Astrocyte (in vitro differentiated cells and primary cell): ENCODE measurements around the gene UQCRQ. TPM values are rescaled to one million over a fixed set of nuclear protein-coding genes. Genes with fewer than 3 reads are reported as not detected.

ENCODE experiments used
- DNase-seq: peaks from one replicate; pipeline ENCODE4 v3.0.0-alpha.2; 2010; ENCODE audit warnings: low read depth
- FAIRE-seq: peaks from 2 replicates; lab custom pipeline; 2011; peaks lifted over from hg19 to GRCh38; lab: Jason Lieb, UNC
- H2AFZ ChIP-seq: 2 replicates; pipeline ENCODE4 v1.6.0; 2012; ENCODE audit warnings: low read depth, low read length, inconsistent platforms
- H3K27ac ChIP-seq: 2 replicates; pipeline ENCODE4 v1.5.1; 2011; ENCODE audit warnings: low read depth, low read length, inconsistent platforms
- H3K27me3 ChIP-seq: 2 replicates; pipeline ENCODE4 v1.6.0; 2011; ENCODE audit warnings: low read length, inconsistent platforms; ENCODE audit not compliant: insufficient read depth
- H3K36me3 ChIP-seq: 2 replicates; pipeline ENCODE4 v1.5.1; 2011; ENCODE audit warnings: low read length, inconsistent platforms; ENCODE audit not compliant: insufficient read depth
- H3K4me1 ChIP-seq: 2 replicates; pipeline ENCODE4 v1.5.1; 2011; ENCODE audit warnings: low read length, inconsistent platforms; ENCODE audit not compliant: insufficient read depth
- H3K4me2 ChIP-seq: 2 replicates; pipeline ENCODE4 v1.6.0; 2012; ENCODE audit warnings: low read length, inconsistent platforms
- H3K4me3 ChIP-seq: 2 replicates; pipeline ENCODE4 v1.5.1; 2011; ENCODE audit warnings: low read depth, mild to moderate bottlenecking, low read length, inconsistent platforms; ENCODE audit not compliant: insufficient read depth
- H3K79me2 ChIP-seq: 2 replicates; pipeline ENCODE4 v1.6.0; 2012; ENCODE audit warnings: mild to moderate bottlenecking, low read length, inconsistent platforms; ENCODE audit not compliant: insufficient read depth
- H3K9ac ChIP-seq: 2 replicates; pipeline ENCODE4 v1.6.0; 2012; ENCODE audit warnings: mild to moderate bottlenecking, low read length, inconsistent platforms
- H3K9me3 ChIP-seq: 2 replicates; pipeline ENCODE4 v1.5.1; 2012; ENCODE audit warnings: low read depth, mild to moderate bottlenecking, low read length, inconsistent platforms; ENCODE audit not compliant: insufficient read depth
- H4K20me1 ChIP-seq: 2 replicates; pipeline ENCODE4 v1.6.0; 2012; ENCODE audit warnings: low read length, inconsistent platforms; ENCODE audit not compliant: insufficient read depth
- H3K27ac Mint-ChIP-seq: one replicate; pipeline ENCODE4 v1.8.0; 2021; ENCODE audit warnings: mild to moderate bottlenecking, mixed read lengths; ENCODE audit not compliant: unreplicated experiment
- H3K27me3 Mint-ChIP-seq: one replicate; pipeline ENCODE4 v1.8.0; 2021; ENCODE audit warnings: low read depth, mixed read lengths; ENCODE audit not compliant: unreplicated experiment
- H3K36me3 Mint-ChIP-seq: one replicate; pipeline ENCODE4 v1.8.0; 2021; ENCODE audit warnings: low read depth, mixed read lengths; ENCODE audit not compliant: unreplicated experiment
- H3K4me1 Mint-ChIP-seq: one replicate; pipeline ENCODE4 v1.8.0; 2021; ENCODE audit warnings: low read depth, mixed read lengths; ENCODE audit not compliant: unreplicated experiment
- H3K4me3 Mint-ChIP-seq: one replicate; pipeline ENCODE4 v1.8.0; 2021; ENCODE audit warnings: mild to moderate bottlenecking, moderate library complexity, mixed read lengths; ENCODE audit not compliant: unreplicated experiment
- H3K9me3 Mint-ChIP-seq: one replicate; pipeline ENCODE4 v1.8.0; 2021; ENCODE audit warnings: mild to moderate bottlenecking, mixed read lengths; ENCODE audit not compliant: unreplicated experiment
- EZH2 ChIP-seq: IDR thresholded peaks from 2 replicates; pipeline ENCODE4 v1.6.1; 2012; ENCODE audit warnings: mild to moderate bottlenecking, low read length, inconsistent platforms; ENCODE audit not compliant: insufficient read depth
- total RNA-seq: library from RNA; stranded (reverse); gene quantifications from 2 replicates; pipeline ENCODE4 v1.2.1, GENCODE V29; 2021
- TF ChIP-seq, protein P1 (sequence below): IDR thresholded peaks from 2 replicates; pipeline ENCODE4 v1.5.1; 2011; ENCODE audit warnings: low read depth, mild to moderate bottlenecking, inconsistent platforms, low read length, moderate library complexity; ENCODE audit not compliant: insufficient read depth

Gene UQCRQ
- total RNA-seq, 1 donor from 2014 or later: 382 TPM

DNA sequence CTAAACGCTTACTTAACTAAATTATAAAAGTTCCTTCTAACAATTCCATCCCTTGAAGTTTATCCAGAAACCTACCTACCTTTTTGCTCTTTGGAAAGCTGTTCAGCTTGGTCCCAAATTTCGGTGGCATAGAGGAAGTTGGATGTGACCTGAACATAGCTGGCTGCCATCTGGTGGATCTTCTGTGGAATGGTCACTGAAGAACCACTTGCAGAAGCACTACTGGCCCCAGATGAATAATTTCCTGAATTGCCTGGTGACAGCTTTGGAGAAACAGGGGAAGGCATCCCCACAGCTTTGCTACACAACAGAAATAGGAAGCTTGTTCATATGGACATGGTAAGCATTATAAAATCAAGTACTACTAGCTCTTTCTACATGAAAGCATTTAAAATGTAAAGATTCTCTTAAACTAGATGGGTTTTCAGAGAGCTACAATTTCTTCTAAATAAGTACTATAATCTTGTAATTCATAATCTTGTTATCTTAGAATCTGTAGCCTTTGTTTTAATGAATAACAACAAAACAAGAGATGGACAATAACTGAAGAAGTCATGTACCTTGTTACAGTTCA, 16.9 kb downstream of the UQCRQ start:
- Mint-ChIP-seq H3K27ac (no peak overlapping the region), H3K4me1 (peaks cover 17% of the 10 kb centered on the region), H3K36me3 (peaks cover 14% of the 10 kb centered on the region), H3K9me3 (no peaks in the 10 kb centered on the region), H3K27me3 (no peaks in the 10 kb centered on the region), H3K4me3 (no peak overlapping the region)
- no peaks in the 10 kb centered on the region for H3K9me3 ChIP-seq
- no peak overlapping the region for H3K4me2 ChIP-seq
- H4K20me1 ChIP-seq: peaks cover 28% of the 10 kb centered on the region
- DNase-seq (peak; percentile 45), FAIRE-seq (peak; percentile 13)
- no peak overlapping the region for H3K4me3 ChIP-seq
- H3K27ac ChIP-seq: no peak overlapping the region
- H3K27me3 ChIP-seq: no peaks in the 10 kb centered on the region
- no peaks in the 10 kb centered on the region for H3K4me1 ChIP-seq
- TF ChIP-seq EZH2: no peak
- TF ChIP-seq, protein P1, sequence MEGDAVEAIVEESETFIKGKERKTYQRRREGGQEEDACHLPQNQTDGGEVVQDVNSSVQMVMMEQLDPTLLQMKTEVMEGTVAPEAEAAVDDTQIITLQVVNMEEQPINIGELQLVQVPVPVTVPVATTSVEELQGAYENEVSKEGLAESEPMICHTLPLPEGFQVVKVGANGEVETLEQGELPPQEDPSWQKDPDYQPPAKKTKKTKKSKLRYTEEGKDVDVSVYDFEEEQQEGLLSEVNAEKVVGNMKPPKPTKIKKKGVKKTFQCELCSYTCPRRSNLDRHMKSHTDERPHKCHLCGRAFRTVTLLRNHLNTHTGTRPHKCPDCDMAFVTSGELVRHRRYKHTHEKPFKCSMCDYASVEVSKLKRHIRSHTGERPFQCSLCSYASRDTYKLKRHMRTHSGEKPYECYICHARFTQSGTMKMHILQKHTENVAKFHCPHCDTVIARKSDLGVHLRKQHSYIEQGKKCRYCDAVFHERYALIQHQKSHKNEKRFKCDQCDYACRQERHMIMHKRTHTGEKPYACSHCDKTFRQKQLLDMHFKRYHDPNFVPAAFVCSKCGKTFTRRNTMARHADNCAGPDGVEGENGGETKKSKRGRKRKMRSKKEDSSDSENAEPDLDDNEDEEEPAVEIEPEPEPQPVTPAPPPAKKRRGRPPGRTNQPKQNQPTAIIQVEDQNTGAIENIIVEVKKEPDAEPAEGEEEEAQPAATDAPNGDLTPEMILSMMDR: peak; percentile 66
- no peak overlapping the region for H2AFZ ChIP-seq
- no peak overlapping the region for H3K9ac ChIP-seq
- peaks cover 15% of the 10 kb centered on the region for H3K79me2 ChIP-seq
- H3K36me3 ChIP-seq: peaks cover 64% of the 10 kb centered on the region

DNA sequence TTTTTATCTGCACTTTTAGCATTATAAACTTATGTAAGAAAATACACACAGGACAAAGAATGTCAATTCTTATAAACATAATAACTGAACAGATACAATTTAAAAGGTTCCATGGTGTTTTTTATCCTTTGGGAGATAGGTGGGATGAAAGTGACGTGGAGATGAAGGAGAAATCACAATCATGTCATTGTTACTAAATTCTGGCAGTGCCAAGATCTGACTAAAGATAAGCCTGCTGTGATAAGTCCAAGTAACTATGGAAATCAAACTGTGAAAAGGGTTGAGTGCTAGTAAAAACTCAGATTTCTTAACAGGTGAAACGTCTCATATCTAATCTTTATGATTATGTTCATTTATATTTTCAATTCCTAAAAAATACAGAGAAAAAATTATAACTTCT, 18.1 kb downstream of the UQCRQ start:
- no peaks in the 10 kb centered on the region for H3K27me3 ChIP-seq
- no peak overlapping the region for H3K27ac ChIP-seq
- no peak overlapping the region for H3K4me3 ChIP-seq
- H3K4me1 ChIP-seq: no peaks in the 10 kb centered on the region
- no peak overlapping the region for H3K4me2 ChIP-seq
- no peak for DNase-seq
- Mint-ChIP-seq H3K4me3 (no peak overlapping the region), H3K27me3 (no peaks in the 10 kb centered on the region), H3K27ac (no peak overlapping the region), H3K4me1 (peaks cover 17% of the 10 kb centered on the region), H3K36me3 (peaks cover 17% of the 10 kb centered on the region), H3K9me3 (no peaks in the 10 kb centered on the region)
- no peak overlapping the region for H2AFZ ChIP-seq
- peaks cover 27% of the 10 kb centered on the region for H4K20me1 ChIP-seq
- peaks cover 17% of the 10 kb centered on the region for H3K79me2 ChIP-seq
- no peak overlapping the region for H3K9ac ChIP-seq
- TF ChIP-seq, protein P1: no peak
- TF ChIP-seq EZH2: no peak
- peaks cover 66% of the 10 kb centered on the region for H3K36me3 ChIP-seq
- no peaks in the 10 kb centered on the region for H3K9me3 ChIP-seq
- FAIRE-seq: no peak

DNA sequence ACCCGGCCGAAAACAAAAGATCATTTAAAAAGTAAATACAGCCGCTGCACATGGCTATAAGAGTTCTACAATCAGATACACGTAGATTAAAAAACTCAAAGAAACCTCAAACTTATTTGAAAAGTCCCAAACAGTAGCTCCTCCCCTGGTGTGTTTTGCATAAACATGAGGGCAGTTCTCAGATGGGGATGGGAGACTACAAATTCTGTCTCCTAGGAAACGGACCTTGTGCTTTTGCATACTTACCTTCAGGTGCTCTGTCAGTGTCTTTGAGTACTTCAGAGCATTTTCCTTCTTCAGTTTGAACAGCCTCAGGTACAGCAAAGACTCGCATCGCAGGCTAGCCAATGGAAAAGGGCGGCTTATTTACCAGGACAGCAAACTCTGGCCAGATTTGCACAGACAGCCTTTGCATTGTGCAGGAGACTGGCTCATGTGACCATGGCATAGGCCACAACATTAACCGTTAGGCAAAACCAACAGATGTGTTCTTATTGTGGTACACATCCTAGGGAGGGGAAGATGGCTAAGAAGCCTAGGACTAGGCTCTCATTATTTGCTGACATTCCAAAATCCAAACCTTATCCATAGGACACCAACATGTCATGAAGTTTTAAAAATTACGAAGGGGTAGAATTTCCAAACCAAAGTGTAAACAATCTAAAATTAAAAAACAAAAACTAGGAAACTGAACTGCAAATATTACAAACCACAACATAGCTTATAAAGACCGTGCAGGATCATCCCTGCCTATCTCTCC, 19.8 kb downstream of the UQCRQ start:
- Histone ChIP-seq H4K20me1 (peaks cover 20% of the 10 kb centered on the region), H3K4me3 (no peak overlapping the region), H2AFZ (no peak overlapping the region), H3K4me1 (no peaks in the 10 kb centered on the region), H3K4me2 (no peak overlapping the region), H3K27me3 (no peaks in the 10 kb centered on the region), H3K79me2 (peaks cover 14% of the 10 kb centered on the region), H3K36me3 (peaks cover 54% of the 10 kb centered on the region), H3K9ac (no peak overlapping the region), H3K27ac (no peak overlapping the region), H3K9me3 (no peaks in the 10 kb centered on the region)
- no peak overlapping the region for H3K27ac Mint-ChIP-seq
- H3K9me3 Mint-ChIP-seq: no peaks in the 10 kb centered on the region
- H3K4me1 Mint-ChIP-seq: peaks cover 19% of the 10 kb centered on the region
- no peak for FAIRE-seq
- H3K27me3 Mint-ChIP-seq: no peaks in the 10 kb centered on the region
- no peak overlapping the region for H3K4me3 Mint-ChIP-seq
- no peak for DNase-seq
- peaks cover 16% of the 10 kb centered on the region for H3K36me3 Mint-ChIP-seq
- TF ChIP-seq, protein P1: no peak
- no peak for TF ChIP-seq EZH2
